GM18907 (cell line): ENCODE data around the gene KIF21B.

Experiments
- ATAC-seq: cut with Tn5 transposase; IDR thresholded peaks from one replicate; pipeline ENCODE4 v1.9.1; 2021; ENCODE audit warnings: mild to moderate bottlenecking, moderate library complexity; ENCODE audit not compliant: unreplicated experiment

The KIF21B gene

DNA sequence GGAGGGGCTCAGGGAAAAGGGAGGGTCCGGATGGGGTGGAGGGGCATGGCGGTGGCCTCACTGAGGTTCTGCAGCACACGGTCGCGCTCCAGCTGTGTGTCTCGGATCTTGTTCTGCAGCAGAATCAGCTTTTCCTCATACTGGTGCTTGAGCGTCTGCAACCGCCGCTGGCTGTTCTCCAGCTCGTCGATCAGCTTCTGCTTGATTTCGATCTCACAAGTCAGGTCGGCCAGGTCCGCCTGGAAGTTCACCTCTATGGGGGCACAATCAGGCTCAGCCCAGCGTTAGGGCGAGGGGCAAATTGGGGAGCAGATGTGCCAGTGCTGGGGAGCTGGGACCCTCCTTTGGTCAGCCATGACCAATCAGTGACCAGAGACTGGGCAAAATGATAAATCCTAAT lies 25.2 kb downstream of the KIF21B start:
- no peak for ATAC-seq

GRCh38 chr1:200992382-200993048 lies 31.0 kb downstream of the KIF21B start:
- ATAC-seq, result no peak

DNA sequence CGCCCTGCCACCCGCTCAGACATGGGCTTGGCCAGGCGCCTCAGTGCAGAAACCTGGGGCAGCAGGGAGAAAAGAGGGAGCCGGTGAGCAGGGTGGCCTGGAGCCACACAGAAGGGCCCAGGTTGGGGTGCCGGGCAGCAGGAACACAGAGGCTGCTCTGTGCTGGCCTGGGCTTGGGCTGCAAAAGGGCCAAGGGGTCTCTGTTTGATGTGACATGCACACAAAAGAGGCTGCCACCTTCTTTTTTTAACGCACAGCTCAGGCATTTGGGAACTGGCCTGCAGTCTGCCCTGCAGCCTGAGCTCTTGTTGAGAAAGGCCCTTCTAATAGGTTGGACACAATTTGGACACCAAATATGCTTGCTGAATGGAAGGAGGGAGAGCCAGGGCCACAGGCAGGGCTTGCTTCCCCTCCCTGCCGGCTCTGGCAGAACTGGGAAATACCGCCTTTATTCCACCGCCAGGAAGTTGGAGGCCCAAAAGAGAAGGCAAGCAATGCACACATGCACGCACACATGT lies 32.4 kb downstream of the KIF21B start:
- ATAC-seq, result no peak

GRCh38 chr1:200990114-200990513 lies 33.4 kb downstream of the KIF21B start:
- ATAC-seq, result no peak

DNA sequence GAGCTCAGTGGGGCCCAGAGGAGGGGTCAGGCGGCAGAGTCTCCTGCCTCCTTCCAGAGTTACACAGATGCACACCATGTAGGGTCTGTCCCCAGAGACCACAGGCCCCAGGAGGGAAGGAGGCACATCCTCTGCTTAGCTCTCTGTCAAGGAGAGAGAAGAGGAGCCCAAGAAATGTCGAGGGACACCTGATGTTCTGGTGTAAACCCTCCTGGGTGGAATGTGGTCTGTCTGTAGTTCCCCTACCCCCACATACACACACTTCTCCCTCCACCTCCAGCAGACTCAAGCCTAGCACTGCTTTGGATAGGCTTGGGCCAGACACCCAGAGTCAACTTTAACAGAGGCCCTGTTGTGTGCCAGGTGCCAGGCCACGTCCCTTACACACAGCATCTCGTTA lies 34.2 kb downstream of the KIF21B start:
- ATAC-seq, result no peak

- no peak for ATAC-seq
These were observed 34.8 kb downstream of the KIF21B start for GRCh38 chr1:200988693-200989092.

- no peak for ATAC-seq
These were observed 38.0 kb downstream of the KIF21B start for GRCh38 chr1:200985481-200985880.

DNA sequence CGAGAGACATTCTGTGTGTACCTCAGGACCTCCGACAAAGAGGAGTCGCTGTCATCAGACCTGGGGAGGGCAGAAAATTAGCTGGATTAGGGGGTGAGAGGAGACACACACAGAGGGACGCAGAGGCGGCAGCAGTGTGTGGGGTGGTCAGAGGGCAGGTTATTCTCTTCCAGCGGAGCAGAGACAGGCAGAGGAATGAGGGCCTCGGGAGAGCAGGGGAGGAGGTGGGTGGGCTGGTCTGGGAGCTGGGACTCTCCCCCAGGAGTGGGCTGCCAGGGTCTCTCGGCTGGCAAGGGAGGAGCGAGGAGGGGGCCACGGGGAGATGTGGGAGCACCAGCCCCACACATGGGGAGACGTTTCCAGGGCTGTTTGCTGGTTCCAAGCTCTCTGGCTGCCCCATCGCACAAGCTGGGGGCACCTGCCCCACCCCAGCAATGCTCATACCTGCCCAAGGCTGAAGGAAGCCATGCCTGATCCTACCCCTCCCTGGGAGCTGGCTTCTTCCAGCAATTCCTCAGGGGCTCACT lies 40.4 kb downstream of the KIF21B start:
- no peak for ATAC-seq

GRCh38 chr1:200982071-200982945 lies 41.2 kb downstream of the KIF21B start:
- no peak for ATAC-seq

DNA sequence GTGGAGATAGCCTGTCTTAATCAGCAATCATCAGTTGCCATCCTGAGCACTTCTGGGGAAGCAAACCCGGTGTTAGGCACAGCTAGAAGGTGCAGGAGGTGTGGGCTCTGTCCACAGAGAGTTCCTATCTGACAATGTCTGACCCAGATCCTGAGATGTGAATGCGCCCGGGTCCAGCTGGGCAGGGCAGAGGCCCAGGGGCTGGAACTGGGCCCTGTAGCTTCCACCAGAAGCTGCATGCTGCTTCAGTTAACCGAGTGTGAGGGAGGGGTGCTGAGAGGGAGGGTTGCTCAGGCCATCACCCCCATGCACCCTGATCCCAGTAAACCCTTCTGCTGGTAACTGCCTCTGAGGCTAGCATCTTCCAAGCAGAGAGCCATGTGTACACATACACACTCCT lies 42.2 kb downstream of the KIF21B start:
- no peak for ATAC-seq

DNA sequence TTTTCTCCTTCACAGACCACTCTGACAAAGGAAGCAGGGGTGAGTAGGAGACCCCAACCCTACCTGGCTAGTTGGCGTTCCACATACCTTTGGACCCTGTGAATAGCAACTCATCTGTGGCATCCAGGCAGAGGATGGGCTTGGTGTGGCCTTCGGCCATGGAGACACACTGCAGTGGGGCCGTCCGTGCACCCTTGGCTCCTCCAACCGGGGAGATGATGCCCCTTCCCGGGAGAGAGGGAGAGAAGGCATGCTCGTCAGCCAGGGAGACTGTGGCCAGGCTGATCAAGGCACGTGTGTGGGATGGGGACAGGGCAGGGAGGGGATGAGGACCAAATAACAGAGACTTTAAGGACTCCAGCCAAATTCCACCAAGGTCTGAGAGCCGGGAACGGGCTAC lies 42.6 kb downstream of the KIF21B start:
- no peak for ATAC-seq

GRCh38 chr1:200980452-200980772 lies 43.1 kb downstream of the KIF21B start:
- no peak for ATAC-seq

DNA sequence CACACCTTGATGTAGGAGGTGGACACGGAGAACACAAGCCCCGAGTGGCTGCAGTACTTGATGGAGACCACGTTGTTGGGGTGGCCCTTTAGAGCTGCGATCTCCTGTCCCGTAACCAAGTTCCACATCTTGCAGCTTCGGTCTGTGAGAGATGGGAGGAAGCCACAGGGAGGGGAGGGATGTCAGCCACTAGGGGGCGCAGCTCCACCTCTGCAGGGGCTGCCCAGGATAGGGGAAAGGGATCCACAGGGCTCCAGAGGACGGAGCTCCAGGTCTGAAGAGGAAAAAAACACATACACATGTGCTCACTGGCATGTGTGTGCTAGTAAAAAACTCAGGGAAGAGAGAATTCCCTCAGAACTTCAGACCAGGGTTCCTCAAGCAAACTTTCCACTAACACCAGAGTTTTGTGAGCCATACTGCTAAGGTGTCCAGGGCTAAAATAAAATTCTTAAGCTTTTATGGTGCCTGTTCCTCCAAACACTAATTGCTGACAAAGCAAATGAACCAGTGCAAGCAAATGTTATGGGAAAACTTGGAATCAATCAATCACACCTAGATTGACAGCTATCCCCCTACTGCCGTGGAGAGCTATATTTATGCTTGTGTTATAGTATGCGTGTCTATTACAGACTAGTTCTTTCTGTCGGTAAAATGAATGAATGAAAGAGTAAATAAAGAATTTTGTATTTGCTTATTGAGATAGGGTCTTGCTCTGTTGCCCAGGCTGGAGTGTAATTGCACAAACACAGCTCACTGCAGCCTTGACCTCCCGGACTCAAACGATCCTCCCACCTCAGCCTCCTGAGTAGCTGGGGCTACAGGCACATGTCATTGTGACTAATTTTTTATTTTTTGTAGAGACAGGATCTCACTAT lies 43.7 kb downstream of the KIF21B start:
- ATAC-seq, result no peak

DNA sequence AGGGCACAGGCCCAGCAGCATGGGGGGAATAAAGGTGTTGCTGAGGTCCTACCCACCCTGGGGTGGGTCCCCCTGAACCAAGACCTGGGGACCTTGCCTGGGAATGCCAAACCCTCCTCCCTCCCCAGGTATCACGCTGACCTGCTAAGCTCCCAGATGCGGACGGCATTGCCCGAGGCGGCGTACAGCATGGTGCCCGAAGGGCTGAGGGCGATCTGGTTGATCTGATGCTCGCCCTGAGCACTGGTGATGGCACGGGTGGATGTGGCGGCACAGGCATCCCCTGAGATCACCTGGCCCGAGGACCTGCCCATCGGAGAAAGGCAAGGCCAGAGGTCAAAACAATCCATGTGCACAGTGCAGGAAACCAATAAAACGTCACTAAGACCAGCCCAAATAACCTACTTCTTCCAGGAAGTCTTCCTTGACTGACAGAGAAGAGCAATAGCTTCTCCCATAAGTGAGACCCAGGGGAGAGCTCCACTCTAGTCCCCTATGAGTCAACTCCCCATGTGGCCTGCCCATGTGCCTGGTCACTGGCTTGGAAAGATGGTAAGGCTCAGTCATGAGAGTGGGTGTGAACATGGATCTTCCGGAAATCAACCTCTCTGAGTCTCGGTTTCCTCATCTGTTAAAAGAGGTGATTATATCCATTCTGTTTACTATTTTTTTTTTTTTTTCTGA lies 46.3 kb downstream of the KIF21B start:
- no peak for ATAC-seq

DNA sequence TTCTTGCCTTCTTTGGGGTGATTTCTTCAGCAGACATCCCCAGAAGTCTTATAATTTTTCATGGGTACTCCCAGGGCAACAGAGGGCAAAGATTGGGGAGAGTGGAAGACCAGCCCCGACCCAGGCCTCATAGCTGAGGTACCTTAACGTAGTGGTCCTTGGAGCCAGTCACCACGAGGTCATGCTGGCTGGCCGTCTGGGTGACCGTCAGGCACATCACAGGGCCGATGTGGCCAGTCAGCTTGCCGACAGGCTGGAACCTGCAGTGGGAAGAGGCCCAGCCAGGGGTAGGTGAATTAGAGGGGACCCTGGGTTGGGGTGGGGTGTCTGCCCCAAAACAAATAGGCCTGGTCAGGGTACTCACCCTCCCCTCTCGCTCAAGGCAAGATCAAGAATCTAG lies 46.9 kb downstream of the KIF21B start:
- ATAC-seq, result no peak

- no peak for ATAC-seq
These were observed 48.1 kb downstream of the KIF21B start for GRCh38 chr1:200975458-200975857.

GRCh38 chr1:200974711-200975110 lies 48.8 kb downstream of the KIF21B start:
- no peak for ATAC-seq

DNA sequence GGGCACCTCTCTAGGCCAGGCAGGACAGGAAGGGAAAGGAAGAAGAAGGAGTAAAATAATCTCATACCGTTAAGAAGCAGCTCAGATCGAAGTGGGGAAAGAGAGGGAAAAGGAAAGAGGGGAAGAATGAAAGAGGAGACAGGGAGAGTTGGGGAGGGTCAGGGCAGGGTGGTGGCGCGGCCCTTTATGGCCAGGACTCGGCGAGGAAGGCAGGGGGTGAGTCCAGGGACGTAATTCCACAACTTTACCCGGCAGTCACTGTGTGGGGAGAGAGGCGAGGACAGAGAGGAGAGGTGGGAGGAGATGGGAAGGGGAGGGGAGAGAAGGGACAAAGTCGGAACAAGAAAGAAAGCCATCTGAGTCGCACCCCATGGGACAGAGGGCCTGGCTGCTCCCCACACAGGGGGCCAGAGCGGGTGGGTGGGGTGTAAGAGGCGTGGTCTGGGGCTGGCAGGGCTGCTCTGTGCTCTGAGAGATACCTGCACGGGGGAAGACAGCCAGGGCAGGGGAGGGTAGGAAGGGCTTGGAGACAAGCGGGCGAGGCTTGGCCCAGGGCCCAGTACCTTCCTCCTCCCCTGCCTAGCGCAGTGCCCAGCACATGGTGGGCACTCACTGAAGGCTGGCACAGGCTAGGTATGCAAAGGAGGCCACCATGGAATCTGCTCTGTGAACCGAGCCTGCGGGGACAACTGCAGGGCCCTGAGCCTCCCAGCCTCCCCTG lies 49.4 kb downstream of the KIF21B start:
- no peak for ATAC-seq

DNA sequence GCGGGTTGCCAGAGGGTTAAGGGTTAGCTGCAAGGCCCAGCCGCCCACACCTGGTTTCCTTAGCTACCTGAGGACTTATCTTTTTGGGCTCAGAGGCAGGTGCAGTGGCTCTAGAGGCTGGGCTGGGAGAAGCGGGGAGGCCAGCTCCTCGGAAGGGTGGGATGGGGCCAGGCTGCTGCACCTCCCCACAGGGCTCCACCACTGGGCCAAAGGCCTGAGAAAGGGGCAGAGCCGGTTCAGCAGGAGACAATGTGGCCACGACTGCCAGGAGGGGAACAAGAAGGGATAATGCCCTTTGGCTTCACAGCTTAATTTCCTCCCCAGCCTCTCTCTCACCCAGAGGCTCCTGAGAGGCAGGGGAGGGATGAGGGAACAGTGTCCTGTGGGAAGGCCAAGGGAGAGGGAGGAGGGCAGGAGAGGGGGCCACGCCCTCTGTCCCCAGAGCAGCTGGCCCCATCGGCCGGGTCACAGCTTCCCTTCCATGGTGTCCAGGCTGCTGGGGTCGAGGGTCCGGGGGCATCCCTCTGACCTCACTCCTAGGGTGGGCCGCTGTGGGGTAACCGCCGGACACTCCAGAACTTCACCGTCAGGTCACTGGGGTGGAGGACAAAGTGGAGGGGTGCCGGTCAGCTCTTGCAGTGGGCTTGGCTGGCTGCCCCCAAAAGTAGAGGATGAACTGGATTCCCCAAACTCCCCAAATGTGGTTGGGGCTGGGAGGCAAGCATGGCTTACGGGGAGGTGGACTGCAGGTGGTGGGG lies 50.4 kb downstream of the KIF21B start:
- ATAC-seq, result no peak
